ENCODE measurements around the gene STH. TPM values are rescaled to one million over a fixed set of nuclear protein-coding genes. Genes with fewer than 3 reads are reported as not detected.
"Not testable (repeated sequence)": the region's sequence is repeated elsewhere in the genome, so short reads cannot be mapped to it uniquely, and the experiment has no call there.

Gene STH
- polyA plus RNA-seq, 2 of the 4 experiments (the other 2 are of a cell fraction): not detected

DNA sequence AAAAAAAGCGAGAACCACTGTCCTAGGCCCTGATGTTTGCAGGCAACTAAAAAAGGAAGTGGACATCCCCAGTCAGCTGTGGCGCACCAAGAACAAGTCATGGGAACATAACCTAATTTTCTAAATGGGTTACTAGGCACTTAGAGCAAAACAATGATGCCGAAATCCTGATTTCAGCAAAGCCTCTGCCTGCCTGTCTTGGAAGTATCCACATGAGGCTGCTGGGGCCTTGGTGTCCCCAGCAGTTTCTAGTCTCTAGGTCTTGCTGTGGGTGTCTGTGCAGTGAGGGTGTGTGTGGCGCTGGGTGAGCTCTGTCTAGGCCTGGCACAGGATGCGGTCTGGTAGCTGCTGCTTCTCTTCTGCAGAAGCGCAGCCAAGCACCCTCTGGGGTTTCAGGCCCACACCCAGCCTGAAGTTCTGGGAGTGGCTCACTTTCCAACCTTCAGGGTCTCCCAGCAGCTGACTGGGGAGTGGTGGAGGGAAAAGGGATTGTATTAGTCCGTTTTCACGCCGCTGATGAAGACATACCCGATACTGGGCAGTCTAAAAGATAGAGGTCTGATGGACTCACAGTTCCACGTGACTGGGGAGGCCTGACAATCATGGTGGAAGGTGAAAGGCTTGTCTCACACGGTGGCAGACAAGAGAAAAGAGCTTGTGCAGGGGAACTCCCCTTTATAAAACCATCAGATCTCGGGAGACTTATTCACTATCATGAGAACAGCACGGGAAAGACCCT lies 21.1 kb downstream of the STH start:
- FAIRE-seq (no peak), DNase-seq (ENCODE audit: low read depth in 1 of 2, low spot score in 1 of 2) (no peak), ATAC-seq (no peak)
- CTCF ChIA-PET: interaction anchor here (1.1 to 13.0 kb wide), 5 partner anchors 8 to 267 kb away, joined by 3 to 127 read pairs (median 19); no protein-coding TSS in a partner anchor
- POLR2A ChIA-PET: no interaction called here
- Histone ChIP-seq H3K4me1 (no peaks in the 10 kb centered on the region), H3K4me2 (no peak overlapping the region), H3K9me3 (no peaks in the 10 kb centered on the region), H3K4me3 (no peak overlapping the region), H3K27ac (no peak overlapping the region)
- TF ChIP-seq HDAC2 (IDR thresholded peaks at IDR 0.05): no peak
- 90% methylated on average over 14 of the region's 14 CpGs for WGBS (ENCODE audit: missing lambda C conversion rate)

DNA sequence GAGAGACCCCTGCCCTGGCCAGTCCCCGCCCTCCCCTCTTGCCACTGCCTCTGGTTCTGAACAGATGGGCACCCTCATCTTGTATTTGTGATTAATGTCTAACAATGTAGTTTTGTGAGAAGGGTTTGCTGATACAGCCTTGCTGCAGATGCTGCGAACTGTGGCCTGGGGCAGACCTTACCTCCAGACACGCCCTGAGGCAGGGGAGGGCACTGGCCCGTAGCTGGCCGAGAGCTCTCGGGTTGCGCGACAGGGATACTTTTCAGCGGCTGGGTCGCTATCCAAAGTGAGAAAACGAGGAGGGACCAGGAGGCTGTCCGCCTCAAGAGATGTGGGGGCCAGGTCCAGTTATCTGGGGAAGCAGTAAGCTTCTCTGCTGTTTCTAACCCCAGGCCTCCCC lies 21.9 kb downstream of the STH start:
- no peak for ATAC-seq
- WGBS (ENCODE audit: missing lambda C conversion rate): 95% methylated on average over 12 of the region's 12 CpGs
- H3K4me2 ChIP-seq: no peak overlapping the region
- no peak overlapping the region for H3K4me3 ChIP-seq
- ChIA-PET CTCF (interaction anchor here (1.3 to 13.0 kb wide), 8 partner anchors 9 to 379 kb away, joined by 3 to 127 read pairs (median 5); partner anchors contain the start of gene KANSL1), POLR2A (no interaction called here)
- DNase-seq (ENCODE audit: low read depth in 1 of 2, low spot score in 1 of 2): no peak
- TF ChIP-seq ZNF302 (CRISPR knock-in tag; IDR thresholded peaks at IDR 0.05) (no peak), RFX5 (IDR thresholded peaks at IDR 0.05) (no peak), RAD21 (conservative IDR thresholded peaks at IDR 0.05 in 1 of 2, IDR thresholded peaks at IDR 0.05 in 1 of 2) (no peak), RNF2 (IDR thresholded peaks at IDR 0.05; ENCODE audit: borderline replicate concordance, low read depth) (no peak), ZFP36 (IDR thresholded peaks at IDR 0.05; ENCODE audit: borderline replicate concordance, partially characterized antibody) (no peak), KDM1A (IDR thresholded peaks at IDR 0.05; ENCODE audit: low read depth) (no peak), HEYL (CRISPR knock-in tag; IDR thresholded peaks at IDR 0.05) (no peak), POLR2AphosphoS2 (conservative IDR thresholded peaks at IDR 0.05; ENCODE audit: low read length) (no peak)
- H3K27ac ChIP-seq: no peak overlapping the region
- no peak for FAIRE-seq
- H3K9me3 ChIP-seq: no peaks in the 10 kb centered on the region
- no peaks in the 10 kb centered on the region for H3K4me1 ChIP-seq

DNA sequence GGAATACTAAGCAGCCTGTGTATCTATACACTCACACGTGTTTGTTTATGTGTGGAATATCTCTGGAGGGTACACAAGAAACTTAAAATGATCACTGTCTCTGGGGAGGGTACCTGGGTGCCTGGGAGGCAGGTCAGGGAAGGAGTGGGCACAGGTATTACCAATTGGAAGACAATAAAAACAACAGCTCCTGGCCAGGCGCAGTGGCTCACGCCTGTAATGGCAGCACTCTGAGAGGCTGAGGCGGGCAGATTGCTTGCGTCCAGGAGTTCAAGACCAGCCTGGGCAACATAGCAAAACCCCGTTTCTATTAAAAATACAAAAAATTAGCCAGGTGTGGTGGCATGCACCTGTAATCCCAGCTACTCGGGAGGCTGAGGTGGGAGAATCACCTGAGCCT lies 24.3 kb downstream of the STH start:
- 91% methylated on average over 7 of the region's 7 CpGs for WGBS (ENCODE audit: missing lambda C conversion rate)
- FAIRE-seq: not testable (repeated sequence)
- CTCF ChIA-PET: interaction anchor here (1.0 to 4.3 kb wide), 7 partner anchors 13 to 190 kb away, joined by 3 to 19 read pairs (median 3); partner anchors contain the start of gene KANSL1

DNA sequence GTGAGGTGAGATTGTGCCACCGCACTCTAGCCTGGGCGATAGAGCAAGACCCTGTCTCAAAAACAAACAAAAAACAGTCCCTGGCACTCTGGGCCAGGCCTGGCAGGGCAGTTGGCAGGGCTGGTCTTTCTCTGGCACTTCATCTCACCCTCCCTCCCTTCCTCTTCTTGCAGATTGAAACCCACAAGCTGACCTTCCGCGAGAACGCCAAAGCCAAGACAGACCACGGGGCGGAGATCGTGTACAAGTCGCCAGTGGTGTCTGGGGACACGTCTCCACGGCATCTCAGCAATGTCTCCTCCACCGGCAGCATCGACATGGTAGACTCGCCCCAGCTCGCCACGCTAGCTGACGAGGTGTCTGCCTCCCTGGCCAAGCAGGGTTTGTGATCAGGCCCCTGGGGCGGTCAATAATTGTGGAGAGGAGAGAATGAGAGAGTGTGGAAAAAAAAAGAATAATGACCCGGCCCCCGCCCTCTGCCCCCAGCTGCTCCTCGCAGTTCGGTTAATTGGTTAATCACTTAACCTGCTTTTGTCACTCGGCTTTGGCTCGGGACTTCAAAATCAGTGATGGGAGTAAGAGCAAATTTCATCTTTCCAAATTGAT lies 24.8 kb downstream of the STH start:
- POLR2A ChIA-PET: no interaction called here
- ATAC-seq (no peak), DNase-seq (ENCODE audit: low read depth in 1 of 2, low spot score in 1 of 2) (no peak), FAIRE-seq (no peak)
- Histone ChIP-seq H3K4me1 (no peaks in the 10 kb centered on the region), H3K9me3 (no peaks in the 10 kb centered on the region), H3K4me3 (no peak overlapping the region), H3K4me2 (no peak overlapping the region), H3K27ac (no peak overlapping the region)
- WGBS (ENCODE audit: missing lambda C conversion rate): 96% methylated on average over 24 of the region's 24 CpGs
- CTCF ChIA-PET: interaction anchor here (1.0 to 4.3 kb wide), 7 partner anchors 14 to 189 kb away, joined by 3 to 19 read pairs (median 3); partner anchors contain the start of gene KANSL1
- TF ChIP-seq, protein P1, sequence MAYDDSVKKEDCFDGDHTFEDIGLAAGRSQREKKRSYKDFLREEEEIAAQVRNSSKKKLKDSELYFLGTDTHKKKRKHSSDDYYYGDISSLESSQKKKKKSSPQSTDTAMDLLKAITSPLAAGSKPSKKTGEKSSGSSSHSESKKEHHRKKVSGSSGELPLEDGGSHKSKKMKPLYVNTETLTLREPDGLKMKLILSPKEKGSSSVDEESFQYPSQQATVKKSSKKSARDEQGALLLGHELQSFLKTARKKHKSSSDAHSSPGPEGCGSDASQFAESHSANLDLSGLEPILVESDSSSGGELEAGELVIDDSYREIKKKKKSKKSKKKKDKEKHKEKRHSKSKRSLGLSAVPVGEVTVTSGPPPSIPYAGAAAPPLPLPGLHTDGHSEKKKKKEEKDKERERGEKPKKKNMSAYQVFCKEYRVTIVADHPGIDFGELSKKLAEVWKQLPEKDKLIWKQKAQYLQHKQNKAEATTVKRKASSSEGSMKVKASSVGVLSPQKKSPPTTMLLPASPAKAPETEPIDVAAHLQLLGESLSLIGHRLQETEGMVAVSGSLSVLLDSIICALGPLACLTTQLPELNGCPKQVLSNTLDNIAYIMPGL (CRISPR knock-in tag; IDR thresholded peaks at IDR 0.05; ENCODE audit: borderline replicate concordance): no peak
- TF ChIP-seq FOSB (CRISPR knock-in tag; IDR thresholded peaks at IDR 0.05) (no peak), HOXA7 (CRISPR knock-in tag; IDR thresholded peaks at IDR 0.05) (no peak), HOXB5 (CRISPR knock-in tag; IDR thresholded peaks at IDR 0.05) (no peak), RFX5 (IDR thresholded peaks at IDR 0.05) (no peak), GATA3 (IDR thresholded peaks at IDR 0.05; ENCODE audit: borderline replicate concordance) (no peak), SMC3 (IDR thresholded peaks at IDR 0.05) (no peak), ZSCAN20 (CRISPR knock-in tag; IDR thresholded peaks at IDR 0.05) (no peak), FOSL2 (IDR thresholded peaks at IDR 0.05) (no peak), FOSL2 (CRISPR knock-in tag; IDR thresholded peaks at IDR 0.05) (no peak), PHF8 (IDR thresholded peaks at IDR 0.05; ENCODE audit: borderline replicate concordance, low read depth) (no peak)
- TF ChIP-seq, protein P2, sequence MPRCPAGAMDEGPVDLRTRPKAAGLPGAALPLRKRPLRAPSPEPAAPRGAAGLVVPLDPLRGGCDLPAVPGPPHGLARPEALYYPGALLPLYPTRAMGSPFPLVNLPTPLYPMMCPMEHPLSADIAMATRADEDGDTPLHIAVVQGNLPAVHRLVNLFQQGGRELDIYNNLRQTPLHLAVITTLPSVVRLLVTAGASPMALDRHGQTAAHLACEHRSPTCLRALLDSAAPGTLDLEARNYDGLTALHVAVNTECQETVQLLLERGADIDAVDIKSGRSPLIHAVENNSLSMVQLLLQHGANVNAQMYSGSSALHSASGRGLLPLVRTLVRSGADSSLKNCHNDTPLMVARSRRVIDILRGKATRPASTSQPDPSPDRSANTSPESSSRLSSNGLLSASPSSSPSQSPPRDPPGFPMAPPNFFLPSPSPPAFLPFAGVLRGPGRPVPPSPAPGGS (IDR thresholded peaks at IDR 0.05): no peak
- TF ChIP-seq, protein P3, sequence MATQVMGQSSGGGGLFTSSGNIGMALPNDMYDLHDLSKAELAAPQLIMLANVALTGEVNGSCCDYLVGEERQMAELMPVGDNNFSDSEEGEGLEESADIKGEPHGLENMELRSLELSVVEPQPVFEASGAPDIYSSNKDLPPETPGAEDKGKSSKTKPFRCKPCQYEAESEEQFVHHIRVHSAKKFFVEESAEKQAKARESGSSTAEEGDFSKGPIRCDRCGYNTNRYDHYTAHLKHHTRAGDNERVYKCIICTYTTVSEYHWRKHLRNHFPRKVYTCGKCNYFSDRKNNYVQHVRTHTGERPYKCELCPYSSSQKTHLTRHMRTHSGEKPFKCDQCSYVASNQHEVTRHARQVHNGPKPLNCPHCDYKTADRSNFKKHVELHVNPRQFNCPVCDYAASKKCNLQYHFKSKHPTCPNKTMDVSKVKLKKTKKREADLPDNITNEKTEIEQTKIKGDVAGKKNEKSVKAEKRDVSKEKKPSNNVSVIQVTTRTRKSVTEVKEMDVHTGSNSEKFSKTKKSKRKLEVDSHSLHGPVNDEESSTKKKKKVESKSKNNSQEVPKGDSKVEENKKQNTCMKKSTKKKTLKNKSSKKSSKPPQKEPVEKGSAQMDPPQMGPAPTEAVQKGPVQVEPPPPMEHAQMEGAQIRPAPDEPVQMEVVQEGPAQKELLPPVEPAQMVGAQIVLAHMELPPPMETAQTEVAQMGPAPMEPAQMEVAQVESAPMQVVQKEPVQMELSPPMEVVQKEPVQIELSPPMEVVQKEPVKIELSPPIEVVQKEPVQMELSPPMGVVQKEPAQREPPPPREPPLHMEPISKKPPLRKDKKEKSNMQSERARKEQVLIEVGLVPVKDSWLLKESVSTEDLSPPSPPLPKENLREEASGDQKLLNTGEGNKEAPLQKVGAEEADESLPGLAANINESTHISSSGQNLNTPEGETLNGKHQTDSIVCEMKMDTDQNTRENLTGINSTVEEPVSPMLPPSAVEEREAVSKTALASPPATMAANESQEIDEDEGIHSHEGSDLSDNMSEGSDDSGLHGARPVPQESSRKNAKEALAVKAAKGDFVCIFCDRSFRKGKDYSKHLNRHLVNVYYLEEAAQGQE (IDR thresholded peaks at IDR 0.05): no peak

More for the DNA sequence above, 24.3 kb downstream of the STH start:
- DNase-seq (ENCODE audit: low read depth in 1 of 2, low spot score in 1 of 2); H3K4me1 ChIP-seq; H3K27ac ChIP-seq; POLR2A ChIA-PET; H3K9me3 ChIP-seq; H3K4me2 ChIP-seq; H3K4me3 ChIP-seq; ATAC-seq: not testable (repeated sequence)

Measured in A549 (cell line).